Caco-2 (cell line): ENCODE data around the gene VAPA. TPM values are rescaled to one million over a fixed set of nuclear protein-coding genes. Genes with fewer than 3 reads are reported as not detected.

Experiments used
- BruUV-seq: library from RNA; stranded (reverse); fragments of 400-500 nt; replicated peaks from 2 replicates; lab custom pipeline; 2021; lab: Mats Ljungman, UMichigan
- CTCF ChIA-PET: fragments of 300-600 bp; sonication (Branson Sonifier 250); formaldehyde crosslinking; loops from one replicate; lab custom pipeline; 2022; ENCODE audit warnings: antibody characterized with exemption; lab: Charles Lee
- POLR2A ChIA-PET: fragments of 300-600 bp; sonication (Branson Sonifier 250); formaldehyde crosslinking; loops from one replicate; lab custom pipeline; 2022; ENCODE audit warnings: antibody characterized with exemption; lab: Charles Lee
- DNase-seq, 2 experiments: peaks; one replicate each; pipeline versions ENCODE4 v3.0.0 to v3.0.0-alpha.2; 2020 to 2022
- H3K27me3 ChIP-seq: replicated peaks from 2 replicates; pipeline ENCODE4 v1.6.0; 2011; ENCODE audit warnings: low read length; ENCODE audit not compliant: control insufficient read depth, insufficient read depth
- H3K36me3 ChIP-seq: 2 replicates; pipeline ENCODE4 v1.5.1; 2011; ENCODE audit warnings: low read length; ENCODE audit not compliant: control insufficient read depth, insufficient read depth
- H3K4me1 ChIP-seq: fragments of 250-450 bp; sonication (Bioruptor Pico); 2 replicates; pipeline ENCODE4 v1.5.1; 2020; ENCODE audit warnings: mild to moderate bottlenecking
- H3K4me3 ChIP-seq: 2 replicates; pipeline ENCODE4 v1.5.1; 2011; ENCODE audit warnings: low read depth, mild to moderate bottlenecking, control low read depth, low read length
- H3K9me3 ChIP-seq: fragments of 250-450 bp; sonication (Bioruptor Pico); 2 replicates; pipeline ENCODE4 v1.5.1; 2020; ENCODE audit warnings: mild to moderate bottlenecking, moderate library complexity
- H3K27ac Mint-ChIP-seq: one replicate; pipeline ENCODE4 v1.8.0; 2022; ENCODE audit warnings: mixed read lengths; ENCODE audit not compliant: unreplicated experiment
- H3K27me3 Mint-ChIP-seq: one replicate; pipeline ENCODE4 v1.8.0; 2022; ENCODE audit warnings: mixed read lengths; ENCODE audit not compliant: insufficient read depth, unreplicated experiment
- H3K36me3 Mint-ChIP-seq: one replicate; pipeline ENCODE4 v1.8.0; 2022; ENCODE audit warnings: mild to moderate bottlenecking, mixed read lengths; ENCODE audit not compliant: insufficient read depth, unreplicated experiment
- H3K4me1 Mint-ChIP-seq: one replicate; pipeline ENCODE4 v1.8.0; 2022; ENCODE audit warnings: low read depth, mixed read lengths; ENCODE audit not compliant: unreplicated experiment
- H3K4me3 Mint-ChIP-seq: one replicate; pipeline ENCODE4 v1.8.0; 2022; ENCODE audit warnings: mild to moderate bottlenecking, moderate library complexity, mixed read lengths; ENCODE audit not compliant: unreplicated experiment
- H3K9me3 Mint-ChIP-seq: one replicate; pipeline ENCODE4 v1.8.0; 2022; ENCODE audit warnings: mixed read lengths; ENCODE audit not compliant: unreplicated experiment
- CTCF ChIP-seq, 2 experiments: fragments of 200-600 bp in 1 of 2; IDR thresholded peaks; 1 replicate in 1 of 2; 2 replicates in 1 of 2; pipeline versions ENCODE4 v1.5.1 to v1.8.0; 2011 to 2022; ENCODE audit warnings: antibody characterized with exemption in 1 of 2, control low read depth in 1 of 2, inconsistent platforms in 1 of 2, low read depth in 1 of 2, low read length in 1 of 2, mild to moderate bottlenecking in 1 of 2, moderate library complexity in 1 of 2; ENCODE audit not compliant: insufficient read depth in 1 of 2, severe bottlenecking in 1 of 2, unreplicated experiment in 1 of 2
- intact Hi-C: fragments of 100-400 bp; cut with micrococcal nuclease; formaldehyde crosslinking; loops from one replicate; pipeline ENCODE4 v1.10.0; 2022; ENCODE audit not compliant: unreplicated experiment
- total RNA-seq: library from RNA; stranded (reverse); gene quantifications from 2 replicates; pipeline ENCODE4 v1.2.3, GENCODE V29; 2022

VAPA gene
- total RNA-seq, 1 experiment from 2014 or later, result 222 TPM

GRCh38 chr18:9915291-9916076, 1.7 kb downstream of the VAPA start:
- Histone ChIP-seq H3K4me1 (peaks cover 14% of the 10 kb centered on the region), H3K9me3 (no peaks in the 10 kb centered on the region), H3K27me3 (no peaks in the 10 kb centered on the region), H3K36me3 (no peaks in the 10 kb centered on the region), H3K4me3 (peak overlapping the region; percentile 97)
- peak overlapping the region; percentile 72 for H3K27ac Mint-ChIP-seq
- intact Hi-C loops, result no loop called here
- peak overlapping the region; percentile 87 for H3K4me3 Mint-ChIP-seq
- no peaks in the 10 kb centered on the region for H3K36me3 Mint-ChIP-seq
- ChIA-PET POLR2A (no interaction called here), CTCF (no interaction called here)
- no peaks in the 10 kb centered on the region for H3K9me3 Mint-ChIP-seq
- no peaks in the 10 kb centered on the region for H3K27me3 Mint-ChIP-seq
- no peak for TF ChIP-seq CTCF (IDR thresholded peaks at IDR 0.05; ENCODE audit: insufficient read depth in 1 of 2, low read depth in 1 of 2, low read length in 1 of 2, severe bottlenecking in 1 of 2, unreplicated experiment in 1 of 2)
- peaks cover 14% of the 10 kb centered on the region for H3K4me1 Mint-ChIP-seq
- no peak for DNase-seq
- TSS peak; percentile 39 for BruUV-seq

- intact Hi-C loops, result no loop called here
- no TSS peak for BruUV-seq
- no peak for DNase-seq
- H3K4me1 ChIP-seq, result peaks cover 14% of the 10 kb centered on the region
- H3K4me1 Mint-ChIP-seq, result peaks cover 14% of the 10 kb centered on the region
- H3K9me3 Mint-ChIP-seq, result no peaks in the 10 kb centered on the region
- ChIA-PET CTCF (no interaction called here), POLR2A (no interaction called here)
- H3K27me3 Mint-ChIP-seq, result no peaks in the 10 kb centered on the region
- peak overlapping the region; percentile 72 for H3K27ac Mint-ChIP-seq
- H3K36me3 ChIP-seq, result no peaks in the 10 kb centered on the region
- no peaks in the 10 kb centered on the region for H3K9me3 ChIP-seq
- peak overlapping the region; percentile 87 for H3K4me3 Mint-ChIP-seq
- TF ChIP-seq CTCF (IDR thresholded peaks at IDR 0.05; ENCODE audit: insufficient read depth in 1 of 2, low read depth in 1 of 2, low read length in 1 of 2, severe bottlenecking in 1 of 2, unreplicated experiment in 1 of 2), result no peak
- H3K27me3 ChIP-seq, result no peaks in the 10 kb centered on the region
- peak overlapping the region; percentile 97; the same call in 1 of the 2 replicates for H3K4me3 ChIP-seq
- H3K36me3 Mint-ChIP-seq, result no peaks in the 10 kb centered on the region
Measured at GRCh38 chr18:9916077-9916639, 2.3 kb downstream of the VAPA start.

- H3K27ac Mint-ChIP-seq, result no peak overlapping the region
- no peak overlapping the region for H3K4me3 Mint-ChIP-seq
- ChIA-PET POLR2A (no interaction called here), CTCF (no interaction called here)
- intact Hi-C loops, result no loop called here
- H3K4me3 ChIP-seq, result no peak overlapping the region
- no peaks in the 10 kb centered on the region for H3K36me3 Mint-ChIP-seq
- H3K9me3 ChIP-seq, result no peaks in the 10 kb centered on the region
- no peak for DNase-seq
- BruUV-seq, result no TSS peak
- H3K27me3 Mint-ChIP-seq, result no peaks in the 10 kb centered on the region
- H3K4me1 Mint-ChIP-seq, result peaks cover 14% of the 10 kb centered on the region
- no peaks in the 10 kb centered on the region for H3K36me3 ChIP-seq
- H3K4me1 ChIP-seq, result peaks cover 14% of the 10 kb centered on the region
- no peaks in the 10 kb centered on the region for H3K27me3 ChIP-seq
- no peak for TF ChIP-seq CTCF (IDR thresholded peaks at IDR 0.05; ENCODE audit: insufficient read depth in 1 of 2, low read depth in 1 of 2, low read length in 1 of 2, severe bottlenecking in 1 of 2, unreplicated experiment in 1 of 2)
- H3K9me3 Mint-ChIP-seq, result no peaks in the 10 kb centered on the region
Measured at GRCh38 chr18:9916808-9917207, 3.0 kb downstream of the VAPA start.
